ENCODE results near the gene PDLIM7.

Gene PDLIM7

GRCh38 chr5:177474846-177475562, 22.4 kb downstream of the PDLIM7 start:
- no peak overlapping the region for H3K27ac Mint-ChIP-seq
- H3K4me1 Mint-ChIP-seq (ENCODE audit: low read depth), result peaks cover 81% of the 10 kb centered on the region

GRCh38 chr5:177474002-177474476, 23.4 kb downstream of the PDLIM7 start:
- peak overlapping the region; percentile 67 for H3K4me3 Mint-ChIP-seq
- no peaks in the 10 kb centered on the region for H3K36me3 Mint-ChIP-seq (ENCODE audit: low read depth)
- peaks cover 87% of the 10 kb centered on the region for H3K27me3 Mint-ChIP-seq
- peaks cover 71% of the 10 kb centered on the region for H3K4me1 Mint-ChIP-seq (ENCODE audit: low read depth)
- intact Hi-C loops (cut with micrococcal nuclease), result no loop called here
- H3K9me3 Mint-ChIP-seq, result no peaks in the 10 kb centered on the region
- H3K27ac Mint-ChIP-seq, result no peak overlapping the region

More at GRCh38 chr5:177474846-177475562, 22.4 kb downstream of the PDLIM7 start:
- Mint-ChIP-seq H3K36me3 (ENCODE audit: low read depth) (no peaks in the 10 kb centered on the region), H3K4me3 (no peak overlapping the region), H3K9me3 (no peaks in the 10 kb centered on the region), H3K27me3 (peaks cover 79% of the 10 kb centered on the region)
- intact Hi-C loops (cut with micrococcal nuclease), result no loop called here

DNA sequence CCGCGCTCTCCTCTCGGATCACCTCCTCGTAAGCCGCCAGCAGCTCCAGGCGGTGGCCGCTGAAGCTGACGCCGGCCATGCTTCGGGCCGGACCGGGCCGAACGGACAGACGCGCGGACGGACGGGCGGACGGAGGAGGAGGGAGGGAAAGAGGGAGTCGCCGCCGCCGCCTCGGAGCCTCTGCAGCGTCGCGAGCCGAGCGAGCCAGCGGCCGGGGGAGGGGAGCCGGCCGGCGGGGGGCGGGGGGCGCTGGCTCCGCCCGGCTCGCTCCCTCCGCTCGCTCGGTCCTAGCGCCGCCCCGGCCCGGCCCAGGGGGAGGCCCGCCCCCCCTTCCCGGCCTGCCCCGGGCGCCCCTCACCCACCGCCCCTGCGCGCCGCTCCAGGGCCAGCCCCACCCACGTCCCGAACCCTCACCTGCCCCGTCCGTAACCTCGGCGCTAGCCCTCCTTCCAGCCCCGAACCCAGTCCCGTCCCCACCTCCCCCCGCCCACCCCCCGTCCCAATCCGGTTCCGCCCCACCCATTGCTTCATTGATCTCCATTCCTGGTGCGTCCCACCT, 23.9 kb downstream of the PDLIM7 start, which contains the start of gene DBN1:
Gene DBN1, minus strand, starts transcription at position 192 of the 559 bp plus-strand sequence. Its CDS starts 113 bp downstream, at position 79.
- Mint-ChIP-seq H3K27me3 (peaks cover 87% of the 10 kb centered on the region), H3K36me3 (ENCODE audit: low read depth) (no peaks in the 10 kb centered on the region), H3K27ac (no peak within 1 kb of the TSS), H3K4me1 (ENCODE audit: low read depth) (peaks cover 66% of the 10 kb centered on the region), H3K9me3 (no peaks in the 10 kb centered on the region), H3K4me3 (peak within 1 kb of the TSS; percentile 67)
- intact Hi-C loops (cut with micrococcal nuclease), result no loop called here

DNA sequence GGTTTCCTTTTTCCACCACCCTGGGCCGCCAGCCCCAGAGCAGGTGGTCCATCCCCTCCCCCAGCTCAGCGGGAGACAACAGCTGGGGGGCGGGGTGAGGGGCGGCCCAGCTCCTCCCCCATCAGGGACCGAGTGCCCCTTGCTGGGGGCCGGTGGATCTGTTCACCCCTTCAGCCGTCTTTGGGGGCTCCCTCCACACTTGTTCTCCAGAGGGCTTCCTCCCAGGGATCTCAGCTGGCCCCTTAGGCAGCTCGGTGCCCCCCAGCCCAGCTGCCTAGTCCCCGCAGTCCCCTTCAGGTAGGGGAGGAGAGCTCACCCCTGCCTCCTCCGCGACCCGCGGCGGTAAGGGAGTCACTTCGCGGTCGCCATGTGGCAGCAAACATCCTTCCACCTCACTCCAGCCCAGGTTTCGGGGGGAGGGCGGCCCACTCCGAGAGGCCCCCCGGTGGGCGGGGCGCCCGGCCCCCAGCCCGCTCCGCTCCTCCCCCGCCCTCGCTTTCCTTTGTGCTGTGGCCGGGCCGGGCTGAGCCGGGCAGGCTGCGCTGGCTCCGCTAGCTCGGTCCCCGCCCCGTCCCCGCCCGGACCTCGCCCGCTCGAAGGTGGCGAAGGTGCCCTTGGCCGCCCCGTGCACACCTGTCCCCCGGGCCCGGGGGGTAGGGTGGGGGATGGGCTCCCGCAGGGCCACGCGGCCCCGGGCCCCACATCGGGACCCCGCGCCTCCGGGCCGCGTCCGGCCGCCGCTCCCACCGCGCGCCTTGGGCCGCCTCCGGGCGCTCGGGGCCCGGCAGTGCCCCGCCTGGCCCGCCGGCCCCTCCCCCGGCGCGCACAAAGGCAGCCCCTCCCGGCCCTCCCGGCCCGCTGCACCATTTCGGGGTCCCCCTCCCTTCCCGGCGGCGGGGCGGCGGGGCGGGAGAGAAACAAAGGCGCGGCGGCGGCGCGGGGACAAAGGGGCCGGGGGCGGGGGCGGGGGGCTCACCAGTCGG, 24.7 kb downstream of the PDLIM7 start:
- Mint-ChIP-seq H3K4me1 (ENCODE audit: low read depth) (peaks cover 58% of the 10 kb centered on the region), H3K27ac (no peak overlapping the region), H3K36me3 (ENCODE audit: low read depth) (no peaks in the 10 kb centered on the region), H3K27me3 (peaks cover 86% of the 10 kb centered on the region), H3K9me3 (no peaks in the 10 kb centered on the region), H3K4me3 (no peak overlapping the region)
- intact Hi-C loops (cut with micrococcal nuclease), result no loop called here

DNA sequence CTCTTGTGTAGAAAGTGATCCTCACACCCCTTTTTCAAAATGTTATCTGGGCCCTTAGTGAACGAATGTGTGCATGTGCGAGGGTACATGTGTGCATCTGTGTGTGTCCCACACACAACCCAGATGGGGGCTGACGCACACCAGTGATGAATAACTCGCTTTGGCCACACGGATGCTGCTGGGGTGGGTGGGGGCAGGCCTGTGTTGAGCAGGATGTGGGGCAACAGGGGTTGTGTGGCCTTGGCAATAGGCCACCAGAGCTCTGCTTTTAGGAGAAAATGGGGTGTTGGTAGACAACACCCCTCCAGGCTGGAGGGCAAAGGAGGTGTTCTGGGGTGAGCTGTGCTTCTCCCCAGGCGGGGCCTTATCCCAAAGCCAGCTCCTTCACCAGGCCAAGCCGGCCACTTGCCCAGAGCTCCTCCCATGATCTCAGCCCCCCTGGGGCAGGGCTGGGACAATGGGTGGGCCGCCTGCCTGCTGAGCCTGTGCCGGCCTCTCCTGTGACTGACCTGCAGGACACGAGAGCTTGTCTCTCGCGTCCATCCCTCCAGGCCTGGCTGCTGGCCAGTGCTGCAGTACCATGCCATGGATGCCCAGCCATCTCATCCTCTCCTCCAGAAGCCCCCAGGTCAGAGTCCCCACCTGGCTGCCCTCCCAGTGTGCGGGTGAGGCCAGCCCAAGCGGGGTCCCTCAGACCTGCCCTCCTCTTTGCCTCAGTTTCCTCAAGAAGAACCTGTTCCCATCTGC, 25.6 kb downstream of the PDLIM7 start:
- Mint-ChIP-seq H3K36me3 (ENCODE audit: low read depth) (no peaks in the 10 kb centered on the region), H3K27me3 (peaks cover 89% of the 10 kb centered on the region), H3K27ac (no peak overlapping the region), H3K9me3 (no peaks in the 10 kb centered on the region), H3K4me1 (ENCODE audit: low read depth) (peaks cover 50% of the 10 kb centered on the region), H3K4me3 (no peak overlapping the region)
- intact Hi-C loops (cut with micrococcal nuclease), result no loop called here

GRCh38 chr5:177470759-177471536, 26.5 kb downstream of the PDLIM7 start:
- Mint-ChIP-seq H3K4me1 (ENCODE audit: low read depth) (peaks cover 41% of the 10 kb centered on the region), H3K4me3 (no peak overlapping the region), H3K27ac (no peak overlapping the region)

GRCh38 chr5:177469750-177470525, 27.5 kb downstream of the PDLIM7 start:
- intact Hi-C loops (cut with micrococcal nuclease), result no loop called here
- no peak overlapping the region for H3K4me3 Mint-ChIP-seq
- peaks cover 31% of the 10 kb centered on the region for H3K4me1 Mint-ChIP-seq (ENCODE audit: low read depth)
- peaks cover 88% of the 10 kb centered on the region for H3K27me3 Mint-ChIP-seq
- no peaks in the 10 kb centered on the region for H3K36me3 Mint-ChIP-seq (ENCODE audit: low read depth)
- no peaks in the 10 kb centered on the region for H3K9me3 Mint-ChIP-seq
- no peak overlapping the region for H3K27ac Mint-ChIP-seq

More at GRCh38 chr5:177470759-177471536, 26.5 kb downstream of the PDLIM7 start:
- H3K27me3 Mint-ChIP-seq, result peaks cover 89% of the 10 kb centered on the region
- intact Hi-C loops (cut with micrococcal nuclease), result no loop called here
- H3K9me3 Mint-ChIP-seq, result no peaks in the 10 kb centered on the region
- H3K36me3 Mint-ChIP-seq (ENCODE audit: low read depth), result no peaks in the 10 kb centered on the region

GRCh38 chr5:177468685-177469628, 28.4 kb downstream of the PDLIM7 start:
- H3K36me3 Mint-ChIP-seq (ENCODE audit: low read depth), result no peaks in the 10 kb centered on the region
- H3K27ac Mint-ChIP-seq, result no peak overlapping the region
- peaks cover 22% of the 10 kb centered on the region for H3K4me1 Mint-ChIP-seq (ENCODE audit: low read depth)

GRCh38 chr5:177468329-177468684, 29.1 kb downstream of the PDLIM7 start:
- Mint-ChIP-seq H3K36me3 (ENCODE audit: low read depth) (no peaks in the 10 kb centered on the region), H3K4me1 (ENCODE audit: low read depth) (peaks cover 18% of the 10 kb centered on the region), H3K27ac (no peak overlapping the region), H3K27me3 (peaks cover 75% of the 10 kb centered on the region), H3K4me3 (no peak overlapping the region), H3K9me3 (no peaks in the 10 kb centered on the region)
- intact Hi-C loops (cut with micrococcal nuclease), result no loop called here

More at GRCh38 chr5:177468685-177469628, 28.4 kb downstream of the PDLIM7 start:
- Mint-ChIP-seq H3K9me3 (no peaks in the 10 kb centered on the region), H3K4me3 (no peak overlapping the region), H3K27me3 (peaks cover 78% of the 10 kb centered on the region)
- intact Hi-C loops (cut with micrococcal nuclease), result no loop called here

GRCh38 chr5:177467436-177467835, 30.0 kb downstream of the PDLIM7 start:
- Mint-ChIP-seq H3K36me3 (ENCODE audit: low read depth) (no peaks in the 10 kb centered on the region), H3K4me1 (ENCODE audit: low read depth) (peaks cover 25% of the 10 kb centered on the region), H3K27me3 (peaks cover 79% of the 10 kb centered on the region), H3K9me3 (no peaks in the 10 kb centered on the region), H3K4me3 (no peak overlapping the region), H3K27ac (no peak overlapping the region)
- intact Hi-C loops (cut with micrococcal nuclease), result no loop called here

DNA sequence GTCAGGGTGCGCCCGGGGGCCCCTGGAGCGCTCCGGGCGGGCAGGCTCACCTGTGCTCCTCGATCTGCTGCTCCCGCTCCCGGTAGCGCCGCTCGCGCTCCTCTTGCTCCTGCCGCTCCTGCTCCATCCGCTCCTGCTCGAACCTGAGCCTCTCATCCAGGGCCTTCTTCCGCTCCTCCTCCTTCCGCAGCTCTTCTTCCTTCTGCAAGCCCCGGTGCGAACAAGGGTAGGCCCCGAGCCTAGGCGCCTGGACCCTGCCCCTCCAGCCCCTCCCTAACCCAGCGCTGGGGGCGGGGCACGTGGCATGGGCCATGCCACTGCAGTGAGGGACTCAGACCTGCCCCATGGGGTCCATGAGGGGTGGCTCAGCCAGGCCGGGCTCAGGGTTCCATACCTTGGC, 30.5 kb downstream of the PDLIM7 start:
- intact Hi-C loops (cut with micrococcal nuclease), result no loop called here
- H3K9me3 Mint-ChIP-seq, result no peaks in the 10 kb centered on the region
- no peak overlapping the region for H3K27ac Mint-ChIP-seq
- peaks cover 75% of the 10 kb centered on the region for H3K27me3 Mint-ChIP-seq
- H3K4me3 Mint-ChIP-seq, result no peak overlapping the region
- no peaks in the 10 kb centered on the region for H3K36me3 Mint-ChIP-seq (ENCODE audit: low read depth)
- H3K4me1 Mint-ChIP-seq (ENCODE audit: low read depth), result peaks cover 25% of the 10 kb centered on the region
